HG03439 (cell line): ENCODE results near the gene SMCHD1.
"Not testable (repeated sequence)": the region's sequence is repeated elsewhere in the genome, so short reads cannot be mapped to it uniquely, and the experiment has no call there.

Experiments used
- ATAC-seq: cut with Tn5 transposase; IDR thresholded peaks from one replicate; pipeline ENCODE4 v1.9.1; 2021; ENCODE audit warnings: mild to moderate bottlenecking, moderate library complexity; ENCODE audit not compliant: unreplicated experiment

SMCHD1 gene

GRCh38 chr18:2850816-2851215, 195.3 kb downstream of the SMCHD1 start:
- no peak for ATAC-seq

DNA sequence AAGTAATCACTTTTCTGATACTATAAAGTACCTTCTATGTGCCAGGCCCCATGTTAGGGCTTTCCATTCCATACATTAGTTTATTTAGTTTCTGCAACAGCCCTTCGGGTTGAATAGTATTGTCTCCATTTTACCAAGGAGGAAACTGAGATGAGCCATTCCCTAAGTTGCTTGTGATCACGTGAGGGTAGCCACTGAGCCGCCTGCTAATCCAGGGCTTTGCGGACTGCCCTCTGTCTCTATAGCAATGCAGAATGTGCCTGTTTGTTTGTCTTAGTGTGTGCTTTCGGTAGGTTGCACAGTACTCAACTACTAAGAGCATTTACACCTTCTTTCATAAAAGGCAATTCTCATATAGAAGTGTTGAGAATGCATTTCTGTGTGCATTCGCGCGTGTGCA, 196.2 kb downstream of the SMCHD1 start:
- no peak for ATAC-seq

DNA sequence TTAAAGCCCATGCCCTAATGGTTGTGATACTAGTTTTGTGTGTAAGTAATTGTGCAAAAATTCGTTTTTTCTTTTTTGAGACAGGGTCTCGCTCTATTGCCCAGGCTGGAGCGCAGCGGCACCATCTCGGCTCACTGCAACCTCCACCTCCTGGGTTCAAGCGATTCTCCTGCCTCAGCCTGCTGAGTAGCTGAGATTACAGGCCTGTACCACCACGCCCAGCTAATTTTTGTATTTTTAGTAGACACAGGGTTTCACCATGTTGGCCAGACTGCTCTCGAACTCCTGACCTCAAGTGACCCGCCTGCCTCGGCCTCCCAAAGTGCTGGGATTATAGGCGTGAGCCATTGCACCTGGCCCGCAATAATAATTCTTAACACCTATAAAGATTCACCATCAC, 196.9 kb downstream of the SMCHD1 start:
- ATAC-seq = not testable (repeated sequence)

DNA sequence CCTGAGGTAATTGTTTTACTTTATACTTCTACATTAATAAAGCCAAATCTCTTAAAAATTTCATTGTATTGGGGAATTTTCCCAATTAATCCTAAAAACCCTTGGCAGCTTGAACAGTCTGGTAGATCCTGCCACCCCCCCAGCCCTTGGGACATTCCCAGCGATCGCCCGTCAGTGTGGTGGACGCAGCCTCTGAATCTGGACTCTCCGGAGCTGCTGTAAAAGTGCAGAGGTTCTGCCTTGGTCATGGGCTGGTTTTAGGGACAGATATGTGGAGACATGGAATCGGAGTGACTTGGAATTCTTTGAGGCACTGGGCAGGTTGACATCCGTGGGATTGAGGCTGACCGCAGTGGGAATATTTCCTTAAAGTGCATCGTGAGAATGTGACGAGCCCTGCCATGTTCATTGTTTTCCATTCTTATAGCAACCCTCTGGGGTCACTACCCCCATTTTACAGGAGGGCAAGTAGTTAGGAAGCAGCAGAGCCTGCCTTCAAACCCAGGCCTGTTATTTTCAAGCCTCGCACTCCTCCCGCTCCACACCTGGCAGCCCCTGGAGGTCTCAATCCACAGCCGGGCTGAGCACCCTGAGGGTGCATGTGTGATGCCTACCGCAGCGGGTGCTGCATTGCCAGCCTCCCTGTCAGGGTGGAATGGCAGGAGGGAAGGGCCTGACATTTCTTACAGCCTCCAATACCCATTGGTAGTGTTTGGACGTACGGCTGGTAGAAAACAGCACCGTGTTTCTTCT, 197.8 kb downstream of the SMCHD1 start:
- no peak for ATAC-seq

DNA sequence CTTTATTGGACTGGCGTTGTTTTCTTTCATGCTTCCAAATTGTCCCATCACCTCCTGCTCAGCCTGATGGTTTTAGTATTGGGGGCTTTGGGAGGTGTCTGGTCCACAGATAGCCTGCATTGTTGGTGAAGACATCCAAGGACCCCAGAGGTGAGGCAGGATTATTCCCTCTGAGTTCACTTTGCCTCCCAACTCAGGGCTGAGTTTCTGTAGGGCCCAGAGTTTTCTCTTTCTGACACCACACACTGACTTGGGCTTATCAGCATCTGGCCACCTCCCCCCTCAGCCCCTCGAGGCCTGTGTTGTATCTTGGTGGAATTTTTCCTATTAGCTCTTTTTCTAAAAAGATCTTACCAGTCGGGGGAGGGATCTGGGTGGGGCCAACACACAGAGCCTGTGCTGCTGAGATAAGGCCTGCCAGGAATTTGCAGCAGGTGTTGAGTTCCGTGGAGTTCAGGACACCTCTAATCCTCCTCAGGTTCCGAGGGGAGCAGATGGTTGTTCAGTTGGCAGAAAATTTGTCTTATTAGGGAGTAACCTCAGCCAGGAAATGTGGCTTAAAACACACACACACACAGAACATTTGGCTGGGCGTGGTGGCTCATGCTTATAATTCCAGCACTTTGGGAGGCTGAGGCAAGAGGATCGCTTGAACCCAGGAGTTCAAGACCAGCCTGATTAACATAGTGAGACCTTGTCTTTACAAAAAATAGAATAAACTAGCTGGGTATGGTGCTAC, 198.6 kb downstream of the SMCHD1 start:
- no peak for ATAC-seq
